GM12874 (cell line): ENCODE data around the gene KRT15.

ENCODE experiments used
- TF ChIP-seq, protein P1 (sequence below): IDR thresholded peaks from 2 replicates; pipeline ENCODE4 v1.5.1; 2011; ENCODE audit warnings: low read depth, mild to moderate bottlenecking, control low read depth, low read length, moderate library complexity; ENCODE audit not compliant: insufficient read depth

The KRT15 gene

DNA sequence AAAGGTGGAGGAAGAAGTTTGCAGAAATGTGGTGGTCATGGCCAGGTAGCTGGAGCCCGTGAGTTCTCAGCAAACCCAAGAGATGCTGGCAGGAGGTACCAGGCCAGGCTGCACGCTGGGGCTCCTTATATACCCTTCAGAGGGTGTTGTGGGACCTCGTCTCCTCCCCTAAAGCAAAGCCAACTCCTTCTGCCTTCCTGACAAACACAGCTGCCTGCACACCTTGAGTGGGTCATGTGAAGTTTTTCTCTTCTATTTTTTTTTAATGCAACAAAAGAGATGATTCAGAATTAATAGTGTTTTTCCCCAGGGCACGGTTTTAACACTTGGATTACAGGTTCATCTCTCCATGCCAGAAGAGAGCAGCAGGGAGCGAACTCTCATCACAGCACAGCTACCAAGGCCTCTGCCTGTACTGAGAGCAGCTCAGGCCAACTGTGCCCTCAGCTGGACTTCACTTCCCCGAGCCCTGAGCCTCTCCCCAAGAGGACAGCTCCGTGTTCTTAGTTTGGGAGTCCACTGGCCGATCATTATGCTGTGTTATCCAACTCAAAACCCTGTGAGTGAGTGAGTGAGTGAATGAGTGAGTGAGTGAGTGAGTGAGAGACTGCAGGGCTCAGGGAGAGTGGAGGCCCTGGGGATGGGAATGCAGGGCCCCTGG, at the start of gene KRT15:
TSS of gene KRT15 (minus strand) at position 102 of the 661 bp plus-strand sequence. CDS start at position 39, 63 bp downstream.
- TF ChIP-seq, protein P1, sequence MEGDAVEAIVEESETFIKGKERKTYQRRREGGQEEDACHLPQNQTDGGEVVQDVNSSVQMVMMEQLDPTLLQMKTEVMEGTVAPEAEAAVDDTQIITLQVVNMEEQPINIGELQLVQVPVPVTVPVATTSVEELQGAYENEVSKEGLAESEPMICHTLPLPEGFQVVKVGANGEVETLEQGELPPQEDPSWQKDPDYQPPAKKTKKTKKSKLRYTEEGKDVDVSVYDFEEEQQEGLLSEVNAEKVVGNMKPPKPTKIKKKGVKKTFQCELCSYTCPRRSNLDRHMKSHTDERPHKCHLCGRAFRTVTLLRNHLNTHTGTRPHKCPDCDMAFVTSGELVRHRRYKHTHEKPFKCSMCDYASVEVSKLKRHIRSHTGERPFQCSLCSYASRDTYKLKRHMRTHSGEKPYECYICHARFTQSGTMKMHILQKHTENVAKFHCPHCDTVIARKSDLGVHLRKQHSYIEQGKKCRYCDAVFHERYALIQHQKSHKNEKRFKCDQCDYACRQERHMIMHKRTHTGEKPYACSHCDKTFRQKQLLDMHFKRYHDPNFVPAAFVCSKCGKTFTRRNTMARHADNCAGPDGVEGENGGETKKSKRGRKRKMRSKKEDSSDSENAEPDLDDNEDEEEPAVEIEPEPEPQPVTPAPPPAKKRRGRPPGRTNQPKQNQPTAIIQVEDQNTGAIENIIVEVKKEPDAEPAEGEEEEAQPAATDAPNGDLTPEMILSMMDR: no peak

DNA sequence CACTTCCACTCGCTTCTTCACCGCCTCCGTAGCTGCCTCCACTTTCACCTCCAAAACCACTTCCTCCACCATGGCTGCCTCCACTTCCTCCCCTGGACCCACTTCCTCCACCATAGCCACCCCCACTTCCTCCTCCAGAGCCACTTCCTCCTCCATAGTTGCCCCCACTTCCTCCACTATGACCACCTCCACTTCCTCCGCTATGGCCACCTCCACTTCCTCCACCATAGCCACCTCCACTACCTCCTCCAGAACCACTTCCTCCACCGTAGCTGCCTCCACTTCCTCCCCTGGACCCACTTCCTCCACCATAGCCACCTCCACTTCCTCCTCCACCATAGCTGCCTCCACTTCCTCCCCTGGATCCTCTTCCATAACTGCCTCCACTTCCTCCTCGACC, 48.6 kb upstream of the KRT15 start:
- TF ChIP-seq, protein P1: no peak

DNA sequence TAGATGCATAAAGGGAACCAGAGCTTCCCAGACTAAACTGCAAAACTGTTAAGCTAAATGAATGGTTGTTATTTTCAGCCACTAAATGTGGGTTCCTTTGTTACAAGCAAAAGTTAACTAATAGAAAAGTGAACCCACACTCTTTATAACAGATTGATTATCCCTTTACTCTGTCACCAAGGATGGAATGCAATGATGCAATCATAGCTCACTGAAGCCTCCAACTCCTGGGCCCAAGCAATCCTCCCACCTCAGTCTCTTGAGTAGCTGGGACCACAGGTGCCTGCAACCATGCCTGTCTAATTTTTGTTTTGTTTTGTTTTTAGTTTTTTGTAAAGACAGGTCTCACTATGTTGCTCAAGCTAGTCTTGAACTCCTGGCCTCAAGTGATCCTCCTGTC, 46.6 kb upstream of the KRT15 start:
- TF ChIP-seq, protein P1: no peak

DNA sequence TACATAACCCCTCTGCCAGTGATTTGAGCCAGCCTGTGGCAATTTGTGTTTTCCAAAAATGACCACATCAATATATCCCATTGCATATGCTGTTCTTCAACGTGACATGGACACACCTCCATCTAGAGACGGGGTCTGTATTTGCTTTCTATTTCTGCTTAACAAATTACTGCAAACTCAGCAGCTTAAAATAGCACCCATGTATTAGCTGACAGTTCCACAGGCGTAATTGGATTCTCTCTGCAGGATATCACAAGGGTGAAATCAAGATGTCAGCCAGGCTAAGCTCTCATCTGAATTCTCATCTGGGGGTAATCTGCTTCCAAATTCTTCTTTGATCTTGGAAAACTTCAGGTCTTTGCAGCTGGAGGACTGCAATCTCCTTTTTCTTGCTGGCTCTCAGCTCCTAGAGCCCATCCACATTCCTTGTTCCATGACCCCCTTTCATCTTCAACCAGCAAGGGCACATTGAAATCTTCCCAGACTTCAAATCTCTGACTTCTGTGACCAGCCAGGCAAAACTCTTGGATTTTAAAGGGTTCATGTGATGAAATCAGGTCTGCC, 45.0 kb upstream of the KRT15 start:
- TF ChIP-seq, protein P1: no peak

DNA sequence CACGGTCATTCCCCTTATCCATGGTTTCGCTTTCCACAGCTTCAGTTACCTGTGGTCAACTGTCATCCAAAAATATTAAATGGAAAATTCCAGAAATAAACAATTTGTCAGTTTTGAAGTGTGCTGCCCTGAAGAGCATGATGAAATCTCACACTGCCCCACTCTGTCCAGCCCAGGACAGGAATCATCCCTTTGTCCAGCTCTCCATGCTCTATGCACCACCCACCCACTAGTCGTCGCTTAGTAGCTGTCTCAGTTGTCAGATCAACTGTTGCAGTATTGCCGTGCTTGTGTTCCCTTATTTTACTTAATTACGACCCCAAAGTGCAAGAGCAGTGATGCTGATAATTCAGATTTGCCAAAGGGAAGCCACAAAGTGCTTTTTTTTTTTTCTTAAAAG, 42.9 kb upstream of the KRT15 start:
- TF ChIP-seq, protein P1: no peak

DNA sequence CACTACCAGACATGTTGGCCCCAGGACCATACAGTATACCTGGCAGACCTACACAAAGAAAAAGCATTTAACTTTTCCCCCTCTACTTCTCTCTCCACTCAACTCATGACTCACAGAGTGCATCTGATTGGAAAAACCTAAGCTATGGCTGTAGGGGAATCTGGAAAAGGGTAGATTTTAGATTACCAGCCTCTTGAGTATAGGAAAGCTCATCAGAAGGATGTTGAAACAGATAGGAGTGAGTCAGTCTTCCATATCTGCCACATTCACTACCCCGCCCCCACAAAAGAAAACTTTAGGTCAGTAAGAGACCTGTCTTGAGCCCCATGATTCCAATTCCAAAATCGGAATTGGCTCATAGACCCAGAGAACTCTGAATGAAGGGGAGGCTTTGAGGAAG, 40.9 kb upstream of the KRT15 start:
- TF ChIP-seq, protein P1: no peak

DNA sequence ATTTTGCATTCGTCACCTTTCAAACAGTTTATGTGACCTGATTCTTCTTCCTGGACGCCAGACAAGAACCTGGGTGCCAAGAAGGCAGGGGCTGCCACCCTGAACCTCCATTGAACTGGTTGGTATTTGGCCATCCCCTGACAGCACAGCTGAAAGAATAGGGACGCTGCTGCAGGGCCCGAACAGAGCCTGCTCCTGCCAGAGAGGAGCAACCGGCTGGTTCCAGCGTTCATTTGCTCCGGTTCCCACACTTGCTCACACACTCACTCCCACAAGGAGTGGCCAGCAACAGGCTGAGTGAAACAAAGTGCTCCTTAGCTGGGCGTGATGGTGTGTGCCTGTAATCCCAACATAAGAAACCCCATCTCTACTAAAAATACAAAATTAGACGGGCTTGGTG, 38.2 kb upstream of the KRT15 start:
- TF ChIP-seq, protein P1: no peak
